Measurements from ENCODE around the gene RAX2. TPM values are rescaled to one million over a fixed set of nuclear protein-coding genes. Genes with fewer than 3 reads are reported as not detected.

The RAX2 gene
- total and polyA plus RNA-seq, 2 of the 13 experiments (the other 11 are each of a cell fraction or from before 2014, with no cell fraction given), result not detected

GRCh38 chr19:3721131-3721886 is 50.7 kb downstream of the RAX2 start (continued):
- TF ChIP-seq ZNF280D (CRISPR knock-in tag; IDR thresholded peaks at IDR 0.05) (peak; percentile 82; the same call in 1 of the 2 replicates), ZBTB7B (CRISPR knock-in tag; IDR thresholded peaks at IDR 0.05) (peak; percentile 36; the same call in 1 of the 2 replicates), ZNF501 (CRISPR knock-in tag; IDR thresholded peaks at IDR 0.05) (peak; percentile 61; the same call in 1 of the 2 replicates), GATAD2A (CRISPR knock-in tag; IDR thresholded peaks at IDR 0.05) (peak; percentile 42), ZNF432 (CRISPR knock-in tag; IDR thresholded peaks at IDR 0.05; ENCODE audit: borderline replicate concordance) (no peak), TEF (CRISPR knock-in tag; IDR thresholded peaks at IDR 0.05) (no peak), KLF16 (CRISPR knock-in tag; IDR thresholded peaks at IDR 0.05) (peak in 1 of 2 experiments; percentile 72; a peak in 1 of 4 replicates), ZNF75D (CRISPR knock-in tag; IDR thresholded peaks at IDR 0.05; ENCODE audit: borderline replicate concordance) (no peak), MIXL1 (CRISPR knock-in tag; IDR thresholded peaks at IDR 0.05) (no peak), ZKSCAN1 (IDR thresholded peaks at IDR 0.05; ENCODE audit: low read length) (no peak; the same call in 1 of the 2 replicates), ZNF704 (CRISPR knock-in tag; IDR thresholded peaks at IDR 0.05; ENCODE audit: borderline replicate concordance) (0 out of 2 replicates have a peak, but pooled peaks have one; percentile 41), GTF2F1 (IDR thresholded peaks at IDR 0.05; ENCODE audit: low read length) (no peak), ARID4A (CRISPR knock-in tag; IDR thresholded peaks at IDR 0.05; ENCODE audit: borderline replicate concordance) (peak; percentile 38; the same call in 1 of the 2 replicates), ZNF609 (CRISPR knock-in tag; IDR thresholded peaks at IDR 0.05; ENCODE audit: borderline replicate concordance) (no peak)
